Upper lobe of right lung (tissue), 1 donor: ENCODE data around the gene NEK1. TPM values are rescaled to one million over a fixed set of nuclear protein-coding genes. Genes with fewer than 3 reads are reported as not detected.

Experiments
- total RNA-seq: library from RNA; stranded (reverse); fragmentation: NEBNext Ultra II Directional; extraction: Animal tissue kit (Norgen Biotek cat#: 25700); gene quantifications from one replicate; pipeline ENCODE4 v1.2.1, GENCODE V29; 2021
- donor health status: DM: no; HTN: yes; CAD: no; lungs with severe emphysema.

The NEK1 gene
- total RNA-seq, 1 donor from 2014 or later: 13.5 TPM

Other genes with a start within 250 kb of the NEK1 start
- gene CLCN3, start 8.0 kb upstream of the NEK1 start, total RNA-seq: 39.2 TPM
- gene HPF1, start 145.4 kb upstream of the NEK1 start, total RNA-seq: 18.9 TPM